ENCODE results near the gene KRTAP5-8. TPM values are rescaled to one million over a fixed set of nuclear protein-coding genes. Genes with fewer than 3 reads are reported as not detected.

Gene KRTAP5-8
- total and polyA plus RNA-seq, 9 of the 15 experiments (the other 6 are each of a cell fraction or from before 2014, with no cell fraction given), result not detected

- TF ChIP-seq ZNF449 (CRISPR knock-in tag; IDR thresholded peaks at IDR 0.05), result no peak
- no peak for TF ChIP-seq ZNF830 (CRISPR knock-in tag; IDR thresholded peaks at IDR 0.05)
- TF ChIP-seq C11orf30 (IDR thresholded peaks at IDR 0.05; ENCODE audit: low read depth), result peak; percentile 87
- no peak for TF ChIP-seq FOXO4 (CRISPR knock-in tag; IDR thresholded peaks at IDR 0.05)
- TF ChIP-seq MAFG (tag; conservative IDR thresholded peaks at IDR 0.05), result peak; percentile 94
- no peak for TF ChIP-seq SRF (CRISPR knock-in tag; IDR thresholded peaks at IDR 0.05)
- TF ChIP-seq MBD2 (IDR thresholded peaks at IDR 0.05; ENCODE audit: borderline replicate concordance, low read depth), result no peak
- TF ChIP-seq KLF16 (IDR thresholded peaks at IDR 0.05), result no peak
- no peak for TF ChIP-seq ZNF778 (CRISPR knock-in tag; IDR thresholded peaks at IDR 0.05)
- TF ChIP-seq RUNX1 (IDR thresholded peaks at IDR 0.05; ENCODE audit: low read depth), result no peak
- no peak for TF ChIP-seq CAMTA2 (CRISPR knock-in tag; conservative IDR thresholded peaks at IDR 0.05)
- peak; percentile 91 for TF ChIP-seq ZNF316 (IDR thresholded peaks at IDR 0.05)
- TF ChIP-seq ZBTB34 (CRISPR knock-in tag; IDR thresholded peaks at IDR 0.05), result no peak
- TF ChIP-seq ZNF398 (CRISPR knock-in tag; IDR thresholded peaks at IDR 0.05), result no peak
- no peak for TF ChIP-seq YBX1 (IDR thresholded peaks at IDR 0.05)
- no peak for TF ChIP-seq TSC22D4 (tag; IDR thresholded peaks at IDR 0.05)
- TF ChIP-seq ATF4 (CRISPR knock-in tag; IDR thresholded peaks at IDR 0.05), result no peak
- TF ChIP-seq ZNF124 (CRISPR knock-in tag; IDR thresholded peaks at IDR 0.05), result no peak
- TF ChIP-seq HNRNPK (IDR thresholded peaks at IDR 0.05; ENCODE audit: low read depth, low read length, poor library complexity, severe bottlenecking), result no peak
- no peak for TF ChIP-seq PYGO2 (tag; IDR thresholded peaks at IDR 0.05)
- no peak for TF ChIP-seq SLC30A9 (CRISPR knock-in tag; IDR thresholded peaks at IDR 0.05)
- no peak for TF ChIP-seq SFPQ (IDR thresholded peaks at IDR 0.05; ENCODE audit: low read depth, low read length)
These were observed 13.9 kb downstream of the KRTAP5-8 start (continued) for GRCh38 chr11:71551711-71552110.
